Head of caudate nucleus (tissue), 42 donors: ENCODE results near the gene PABPC5.

Experiments
- DNase-seq, 42 donors: peaks; one replicate each; pipeline versions ENCODE4 v3.0.0 to v3.0.0-alpha.2; 2020 to 2021; ENCODE audit warnings: mixed read lengths in 7 of 42
- intact Hi-C: fragments of 100-400 bp; cut with DNase I; formaldehyde crosslinking; loops from one replicate; pipeline ENCODE4 v1.15.0; 2022

Gene PABPC5

DNA sequence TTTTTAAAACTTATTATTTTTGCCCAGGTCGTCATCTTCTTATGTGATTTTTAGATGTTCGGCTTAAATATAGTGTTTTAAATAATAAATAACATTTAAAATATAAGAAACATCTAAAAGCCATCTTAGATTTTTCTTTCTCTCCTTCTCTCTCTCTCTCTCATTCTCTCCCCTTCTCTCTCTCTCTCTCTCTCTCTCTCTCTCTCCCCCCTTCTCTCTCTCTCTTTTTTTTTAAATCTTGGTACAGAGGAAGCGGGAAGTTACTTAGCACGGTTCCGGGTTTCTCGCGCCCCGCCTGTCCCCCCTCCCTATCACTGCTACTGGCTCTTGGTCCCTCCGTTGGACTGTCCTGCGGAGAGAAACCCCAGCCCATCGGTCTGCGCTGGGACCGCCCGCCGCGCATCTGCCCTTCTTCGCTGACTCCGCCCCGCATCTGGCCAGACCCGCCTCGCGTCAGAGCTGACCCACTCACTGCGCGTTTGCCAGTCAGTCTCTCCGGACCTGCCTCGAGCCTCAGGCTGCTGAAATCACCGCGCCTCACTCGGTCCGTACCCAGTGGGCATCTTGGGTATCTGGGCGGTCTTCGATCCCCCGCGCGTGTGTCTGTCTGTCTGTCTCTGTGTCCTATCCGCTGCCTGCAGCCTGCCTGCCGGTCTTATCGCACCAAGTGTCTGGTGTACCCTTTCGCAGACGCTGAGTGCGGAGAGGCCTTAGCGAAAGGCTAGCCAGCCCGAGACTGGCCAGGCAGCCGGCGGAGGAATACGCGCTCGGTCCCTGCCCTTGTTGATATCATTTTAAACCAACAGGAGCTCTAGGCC, at the start of gene PABPC5:
Gene PABPC5 (plus strand): TSS at position 489 of the 818 bp plus-strand sequence. CDS start 739 bp downstream, outside the sequence.
- intact Hi-C loops = no loop called here
- DNase-seq = peak; percentile 42 to 89 (median 80)

DNA sequence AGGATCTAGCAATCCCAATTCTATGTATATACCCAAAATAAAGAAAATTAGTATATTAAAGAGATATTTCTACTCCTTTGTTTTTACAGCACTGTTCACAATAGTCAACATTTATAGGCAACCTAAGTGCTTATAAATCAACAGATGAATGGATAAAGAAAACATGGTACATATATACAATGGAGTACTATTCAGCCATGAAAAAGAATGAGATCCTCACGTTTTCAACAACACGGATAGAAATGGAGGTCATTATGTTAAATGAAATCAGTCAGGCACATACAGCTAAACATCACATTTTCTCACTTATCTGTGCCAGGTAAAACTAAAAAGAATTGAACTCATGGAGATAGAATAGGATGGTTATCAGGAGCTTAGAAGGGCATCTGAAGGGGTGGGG, 45.6 kb upstream of the PABPC5 start:
- DNase-seq = no peak
- intact Hi-C loops = no loop called here

DNA sequence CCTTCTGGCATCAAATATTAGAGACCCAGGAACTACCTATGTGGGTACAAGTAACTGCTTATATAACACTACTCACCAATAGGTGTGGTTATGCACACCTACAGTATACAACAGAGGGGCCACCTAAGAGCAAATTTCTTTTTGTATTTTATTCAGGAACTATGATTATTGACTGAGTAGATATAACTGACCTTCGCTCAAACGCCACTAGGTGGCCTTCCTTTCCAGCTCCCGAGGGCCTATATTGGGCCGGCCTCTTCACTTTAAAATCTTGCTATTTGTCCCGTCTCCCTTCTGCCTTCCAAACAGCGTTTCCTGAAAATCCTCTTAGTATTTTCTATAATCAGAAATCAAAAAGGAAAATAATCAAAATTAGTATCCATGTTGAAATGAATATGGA, 19.9 kb upstream of the PABPC5 start:
- peak in 11 of 42 donors; percentile 2 to 53 (median 13) for DNase-seq

DNA sequence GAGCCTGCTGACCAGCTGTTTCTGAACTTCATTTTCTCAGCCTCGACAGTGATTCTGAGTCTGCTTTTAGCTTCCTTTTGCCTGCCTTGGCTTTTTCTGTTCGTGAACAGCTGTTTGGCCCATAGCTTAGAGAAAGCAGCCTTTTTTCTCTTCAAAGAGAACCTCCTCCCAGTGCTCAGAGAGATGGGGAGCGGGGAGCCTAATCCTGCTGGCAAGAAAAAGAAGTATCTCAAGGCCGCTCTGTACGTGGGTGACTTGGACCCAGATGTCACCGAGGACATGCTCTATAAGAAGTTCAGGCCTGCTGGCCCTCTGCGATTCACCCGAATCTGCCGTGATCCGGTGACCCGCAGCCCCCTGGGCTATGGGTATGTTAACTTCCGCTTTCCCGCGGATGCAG, 756 bp downstream of the PABPC5 start:
- intact Hi-C loops = no loop called here
- DNase-seq = peak in 21 of 42 donors; percentile 2 to 42 (median 11)

More for the DNA sequence above, 19.9 kb upstream of the PABPC5 start:
- intact Hi-C loops = no loop called here
